Activated CD8-positive, alpha-beta memory T cell treated with anti-CD3 and anti-CD28 coated beads for 36 hours (primary cell): ENCODE data around the gene CX3CL1. TPM values are rescaled to one million over a fixed set of nuclear protein-coding genes. Genes with fewer than 3 reads are reported as not detected.

Experiments used
- CTCF ChIA-PET: fragments of 350-600 bp; sonication (Branson Sonifier 250); formaldehyde crosslinking; loops from one replicate; lab custom pipeline; 2021; ENCODE audit warnings: antibody characterized with exemption; lab: Charles Lee
- POLR2A ChIA-PET: fragments of 350-600 bp; sonication (Branson Sonifier 250); formaldehyde crosslinking; loops from one replicate; lab custom pipeline; 2021; ENCODE audit warnings: antibody characterized with exemption; lab: Charles Lee
- total RNA-seq, 2 experiments: library from RNA; stranded (reverse); gene quantifications; one replicate each; pipeline ENCODE4 v1.2.3, GENCODE V29; 2021

Gene CX3CL1
- total RNA-seq, 2 experiments from 2014 or later = 0.04 TPM; not detected in 1

DNA sequence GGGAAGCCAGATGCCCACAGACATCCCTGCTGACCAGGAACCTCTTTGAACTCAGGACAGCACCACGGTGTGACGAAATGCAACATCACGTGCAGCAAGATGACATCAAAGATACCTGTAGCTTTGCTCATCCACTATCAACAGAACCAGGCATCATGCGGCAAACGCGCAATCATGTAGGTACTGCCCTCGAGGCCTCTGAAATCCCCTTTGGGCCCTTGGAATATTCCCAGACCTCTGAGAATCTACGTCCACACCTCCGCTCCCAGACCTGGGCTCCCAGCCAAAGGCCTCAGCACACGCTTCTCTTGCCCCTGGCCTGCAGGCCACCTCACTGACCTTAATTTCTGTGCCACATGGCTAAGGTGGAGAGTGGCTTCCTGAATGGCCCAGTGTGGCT is 7.3 kb downstream of the CX3CL1 start:
- ChIA-PET CTCF (no interaction called here), POLR2A (no interaction called here)

GRCh38 chr16:57380671-57381462 is 8.6 kb downstream of the CX3CL1 start:
- POLR2A ChIA-PET = no interaction called here

GRCh38 chr16:57381791-57382534 is 9.7 kb downstream of the CX3CL1 start:
- CTCF ChIA-PET = interaction anchor here (1.2 kb wide), 1 partner anchor 82 kb away, joined by 3 read pairs; no protein-coding TSS in a partner anchor
- POLR2A ChIA-PET = interaction anchor here (0.6 kb wide), 1 partner anchor 35 kb away, joined by 3 read pairs; no protein-coding TSS in a partner anchor

More at GRCh38 chr16:57380671-57381462, 8.6 kb downstream of the CX3CL1 start:
- CTCF ChIA-PET = no interaction called here

DNA sequence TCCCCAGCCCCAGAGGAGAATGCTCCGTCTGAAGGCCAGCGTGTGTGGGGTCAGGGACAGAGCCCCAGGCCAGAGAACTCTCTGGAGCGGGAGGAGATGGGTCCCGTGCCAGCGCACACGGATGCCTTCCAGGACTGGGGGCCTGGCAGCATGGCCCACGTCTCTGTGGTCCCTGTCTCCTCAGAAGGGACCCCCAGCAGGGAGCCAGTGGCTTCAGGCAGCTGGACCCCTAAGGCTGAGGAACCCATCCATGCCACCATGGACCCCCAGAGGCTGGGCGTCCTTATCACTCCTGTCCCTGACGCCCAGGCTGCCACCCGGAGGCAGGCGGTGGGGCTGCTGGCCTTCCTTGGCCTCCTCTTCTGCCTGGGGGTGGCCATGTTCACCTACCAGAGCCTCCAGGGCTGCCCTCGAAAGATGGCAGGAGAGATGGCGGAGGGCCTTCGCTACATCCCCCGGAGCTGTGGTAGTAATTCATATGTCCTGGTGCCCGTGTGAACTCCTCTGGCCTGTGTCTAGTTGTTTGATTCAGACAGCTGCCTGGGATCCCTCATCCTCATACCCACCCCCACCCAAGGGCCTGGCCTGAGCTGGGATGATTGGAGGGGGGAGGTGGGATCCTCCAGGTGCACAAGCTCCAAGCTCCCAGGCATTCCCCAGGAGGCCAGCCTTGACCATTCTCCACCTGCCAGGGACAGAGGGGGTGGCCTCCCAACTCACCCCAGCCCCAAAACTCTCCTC is 10.4 kb downstream of the CX3CL1 start:
- ChIA-PET POLR2A (no interaction called here), CTCF (interaction anchor here (1.2 kb wide), 1 partner anchor 82 kb away, joined by 3 read pairs; no protein-coding TSS in a partner anchor)

GRCh38 chr16:57383276-57384247 is 11.3 kb downstream of the CX3CL1 start:
- ChIA-PET CTCF (interaction anchor here (1.2 kb wide), 1 partner anchor 83 kb away, joined by 3 read pairs; no protein-coding TSS in a partner anchor), POLR2A (no interaction called here)

GRCh38 chr16:57384248-57385070 is 12.2 kb downstream of the CX3CL1 start:
- POLR2A ChIA-PET = no interaction called here
- CTCF ChIA-PET = no interaction called here

- ChIA-PET POLR2A (no interaction called here), CTCF (interaction anchor here (1.7 kb wide), 1 partner anchor 11 kb away, joined by 4 read pairs; no protein-coding TSS in a partner anchor)
Observed at GRCh38 chr16:57385083-57385482, 12.8 kb downstream of the CX3CL1 start.

DNA sequence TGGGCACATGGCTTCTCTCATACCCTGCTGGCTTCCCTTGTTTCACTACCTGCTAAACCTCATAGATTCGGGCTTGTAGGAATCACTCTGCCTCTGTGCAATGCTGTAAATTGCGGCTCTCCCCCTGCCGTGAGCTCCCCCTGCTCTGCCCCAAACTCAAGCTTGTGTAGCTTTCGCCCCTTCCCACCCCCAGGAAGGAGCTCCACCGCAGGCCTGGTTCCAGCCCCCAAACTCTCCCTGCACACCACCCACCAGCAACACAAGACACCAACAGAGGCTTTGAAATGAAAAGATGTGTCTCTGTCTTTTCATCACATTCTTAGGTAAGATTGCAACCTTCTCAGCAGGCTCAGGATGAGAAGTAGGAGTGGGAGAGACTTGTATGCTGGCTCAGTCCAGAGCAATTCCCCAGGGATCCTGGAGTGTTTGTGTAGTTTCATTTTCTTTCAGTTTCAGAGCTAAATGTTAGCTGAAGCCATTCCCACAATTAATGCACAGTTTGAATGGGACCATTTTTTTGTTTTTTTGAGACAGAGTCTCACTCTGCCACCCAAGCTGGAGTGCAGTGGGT is 14.2 kb downstream of the CX3CL1 start:
- ChIA-PET POLR2A (no interaction called here), CTCF (interaction anchor here (1.7 kb wide), 1 partner anchor 12 kb away, joined by 4 read pairs; no protein-coding TSS in a partner anchor)

- CTCF ChIA-PET = interaction anchor here (0.6 to 1.0 kb wide), 2 partner anchors 10 to 88 kb away, joined by 3 to 4 read pairs; no protein-coding TSS in a partner anchor
- POLR2A ChIA-PET = no interaction called here
Observed at GRCh38 chr16:57387598-57388354, 15.5 kb downstream of the CX3CL1 start.

DNA sequence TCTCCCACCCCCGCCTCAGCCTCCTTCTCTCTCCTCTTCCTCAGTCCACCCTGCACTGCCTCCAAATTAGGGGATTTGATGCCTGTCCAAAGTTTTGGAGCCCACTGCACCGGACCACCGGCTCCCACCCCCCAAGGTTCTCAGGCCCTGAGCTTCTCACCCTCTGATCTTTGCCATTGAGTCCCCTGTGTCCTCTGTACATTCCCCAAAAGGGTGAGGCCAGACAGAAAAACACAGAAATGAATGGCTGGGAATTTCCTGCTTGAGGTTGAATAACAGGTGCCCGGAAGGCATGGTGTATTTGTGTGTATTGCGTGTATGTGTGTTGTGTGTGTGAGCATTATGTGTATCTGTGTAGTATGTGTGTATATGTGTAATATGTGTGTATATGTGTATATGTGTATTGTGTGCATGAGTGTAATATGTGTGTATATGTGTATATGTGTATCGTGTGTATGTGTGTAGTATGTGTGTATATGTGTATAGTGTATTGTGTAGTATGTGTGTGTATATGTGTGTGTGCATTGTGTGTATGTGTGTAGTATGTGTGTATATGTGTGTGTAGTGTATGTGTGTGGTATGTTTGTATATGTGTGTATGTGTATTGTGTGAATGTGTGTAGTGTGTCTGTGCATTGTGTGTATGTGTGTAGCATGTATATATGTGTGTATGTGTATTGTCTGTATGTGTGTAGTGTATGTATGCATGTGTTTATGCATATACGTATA is 16.2 kb downstream of the CX3CL1 start:
- ChIA-PET CTCF (no interaction called here), POLR2A (no interaction called here)

DNA sequence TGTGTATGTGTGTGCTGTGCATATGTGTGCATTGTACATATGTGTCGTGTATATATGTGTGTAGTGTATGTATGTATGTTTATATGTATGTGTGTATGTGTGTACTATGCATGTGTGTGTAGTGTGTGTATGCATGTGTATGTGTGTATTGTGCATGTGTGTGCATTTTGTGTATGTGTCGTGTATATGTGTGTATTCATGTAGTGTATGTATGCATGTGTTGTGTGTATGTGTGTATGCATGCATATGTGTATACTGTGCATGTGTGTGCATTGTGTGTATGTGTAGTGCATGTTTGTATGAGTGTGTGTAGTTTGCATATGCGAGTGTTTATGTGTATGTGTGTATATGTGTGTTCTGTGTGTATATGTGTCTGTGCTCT is 16.8 kb downstream of the CX3CL1 start:
- CTCF ChIA-PET = no interaction called here
- POLR2A ChIA-PET = no interaction called here

- POLR2A ChIA-PET = no interaction called here
Observed at GRCh38 chr16:57390636-57391295, 18.5 kb downstream of the CX3CL1 start.

DNA sequence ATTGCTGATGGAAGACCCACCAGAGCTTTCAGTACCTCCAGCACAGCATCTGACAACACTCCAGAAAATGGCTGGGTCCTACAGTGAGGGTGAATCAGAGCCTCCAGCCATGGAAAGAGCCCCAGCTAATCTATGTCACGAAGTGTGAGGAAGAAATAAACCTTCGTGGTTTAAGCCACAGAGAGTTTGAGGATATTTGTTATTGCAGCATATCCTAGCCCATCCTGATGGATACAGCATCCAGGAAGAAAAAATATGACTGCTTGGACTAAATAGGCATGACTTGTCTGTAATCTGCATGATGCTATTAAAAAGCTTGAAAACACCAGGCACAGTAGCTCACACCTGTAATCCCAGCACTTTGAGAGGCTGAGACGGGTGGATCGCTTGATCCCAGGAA is 19.0 kb downstream of the CX3CL1 start:
- ChIA-PET CTCF (interaction anchor here (0.7 kb wide), 1 partner anchor 58 kb away, joined by 3 read pairs; no protein-coding TSS in a partner anchor), POLR2A (no interaction called here)

More at GRCh38 chr16:57390636-57391295, 18.5 kb downstream of the CX3CL1 start:
- CTCF ChIA-PET = interaction anchor here (0.6 kb wide), 1 partner anchor 78 kb away, joined by 4 read pairs; no protein-coding TSS in a partner anchor

- POLR2A ChIA-PET = interaction anchor here (0.6 kb wide), 1 partner anchor 31 kb away, joined by 4 read pairs; no protein-coding TSS in a partner anchor
Observed at GRCh38 chr16:57391708-57392107, 19.4 kb downstream of the CX3CL1 start.

DNA sequence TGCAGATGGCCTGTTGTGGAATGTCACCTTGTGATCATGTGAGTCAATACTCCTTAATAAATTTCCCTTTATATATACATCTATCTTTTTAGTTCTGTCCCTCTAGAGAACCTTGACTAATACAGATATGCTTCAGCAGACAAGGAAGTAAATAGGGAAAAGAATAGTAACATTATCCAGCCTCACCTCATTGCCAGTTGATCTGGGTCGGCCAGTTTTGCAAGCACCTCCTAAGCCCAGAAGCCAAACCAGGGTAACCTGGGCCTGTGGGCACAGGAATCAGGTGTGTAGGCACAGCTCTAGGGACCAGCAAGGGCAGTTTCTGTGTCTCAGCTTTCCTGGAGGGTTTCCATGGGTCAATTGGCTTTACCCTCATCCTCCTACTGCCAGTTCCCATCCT is 20.4 kb downstream of the CX3CL1 start:
- POLR2A ChIA-PET = no interaction called here

More at GRCh38 chr16:57391708-57392107, 19.4 kb downstream of the CX3CL1 start:
- CTCF ChIA-PET = interaction anchor here (0.7 kb wide), 2 partner anchors 13 to 58 kb away, joined by 3 to 4 read pairs; no protein-coding TSS in a partner anchor

More for the DNA sequence above, 20.4 kb downstream of the CX3CL1 start:
- CTCF ChIA-PET = no interaction called here
